ENCODE measurements around the gene CHCT1.

DNA sequence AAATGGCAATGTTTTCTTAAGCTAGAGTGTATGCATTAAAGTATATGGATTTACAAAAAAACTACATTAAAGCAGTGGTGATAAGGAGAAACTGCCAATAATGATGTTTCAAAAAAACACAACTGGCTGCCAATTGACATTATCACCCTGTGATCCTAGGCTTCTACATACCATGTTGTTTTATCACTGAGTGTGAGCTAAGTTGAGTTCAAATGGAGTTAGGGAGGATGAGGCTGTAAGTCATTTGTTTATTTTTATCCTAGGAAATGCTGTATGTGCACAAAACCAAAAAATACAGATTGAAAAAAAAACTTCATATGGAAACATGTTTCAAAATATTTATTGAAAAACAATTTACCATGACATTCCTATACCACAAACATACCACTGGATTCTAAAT is 22.9 kb downstream of the CHCT1 start:
- TF ChIP-seq CTCF (IDR thresholded peaks at IDR 0.05; ENCODE audit: low read depth, low read length) (no peak), EZH2phosphoT487 (IDR thresholded peaks at IDR 0.05; ENCODE audit: low read depth) (no peak)
